CD4-positive, alpha-beta T cell treated with Interleukin-10 for 1 hour (primary cell): ENCODE results near the gene ADH4.
"Not testable (repeated sequence)": the region's sequence is repeated elsewhere in the genome, so short reads cannot be mapped to it uniquely, and the experiment has no call there.

Experiments used
- DNase-seq: peaks from one replicate; pipeline ENCODE4 v3.0.0-alpha.2; 2020

The ADH4 gene

GRCh38 chr4:99144070-99144469, at the start of gene ADH4:
TSS of gene ADH4 (minus strand) at chr4:99144297. CDS start at chr4:99144222, 75 bp downstream.
- DNase-seq, result no peak

- DNase-seq, result no peak
Measured at GRCh38 chr4:99190336-99190735, 46.2 kb upstream of the ADH4 start.

DNA sequence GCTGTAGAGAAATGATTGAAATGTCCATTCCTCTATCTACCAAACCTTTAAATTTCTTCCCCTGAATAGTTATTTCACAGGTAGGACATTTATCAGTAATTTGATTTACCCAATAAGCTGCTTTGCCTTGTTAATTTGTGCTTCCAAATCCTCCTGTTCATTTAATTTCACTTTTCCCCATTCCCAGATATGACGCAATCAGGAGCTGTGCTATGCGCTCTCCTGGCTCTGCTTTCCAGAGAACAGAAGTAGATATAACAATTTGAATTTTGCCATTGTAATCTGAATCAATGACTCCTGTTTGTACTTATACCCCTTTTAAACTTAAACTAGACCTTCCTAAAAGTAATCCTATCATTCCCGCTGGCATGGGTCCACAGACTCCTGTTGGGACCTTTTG, 45.8 kb upstream of the ADH4 start:
- DNase-seq, result not testable (repeated sequence)

DNA sequence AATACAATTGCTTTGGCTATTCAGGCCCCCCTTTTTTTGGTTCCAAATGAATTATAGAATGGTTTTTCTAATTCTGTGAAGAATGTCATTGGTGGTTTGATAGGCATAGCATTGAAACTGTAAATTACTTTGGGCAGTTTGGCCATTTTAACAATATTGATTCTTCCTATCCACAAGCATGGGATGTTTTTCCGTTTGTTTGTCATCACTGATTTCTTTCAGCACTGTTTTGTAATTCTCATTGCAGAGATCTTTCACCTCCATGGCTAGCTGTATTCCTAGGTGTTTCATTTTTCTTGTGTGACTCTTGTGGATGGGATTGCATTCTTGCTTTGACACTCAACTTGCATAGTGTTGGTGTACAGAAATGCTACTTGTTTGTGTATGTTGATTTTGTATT, 41.9 kb upstream of the ADH4 start:
- no peak for DNase-seq

DNA sequence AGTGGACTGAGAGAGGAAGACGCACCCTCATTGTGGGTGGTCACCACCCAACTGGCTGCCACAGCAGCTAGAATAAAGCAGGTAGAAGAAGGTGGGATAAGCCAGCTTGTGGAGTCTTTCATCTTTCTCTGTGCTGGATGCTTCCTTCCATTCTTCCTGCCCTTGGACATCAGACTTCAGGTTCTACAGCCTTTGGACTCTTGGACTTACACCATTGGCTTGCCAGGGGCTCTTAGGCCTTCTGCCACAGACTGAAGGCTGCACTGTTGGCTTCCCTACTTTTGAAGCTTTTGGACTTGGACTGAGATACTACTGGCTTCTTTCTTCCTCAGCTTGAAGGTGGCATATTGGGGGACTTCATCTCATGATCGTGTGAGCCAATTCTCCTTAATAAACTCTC, 41.5 kb upstream of the ADH4 start:
- no peak for DNase-seq

- DNase-seq, result no peak
Measured at GRCh38 chr4:99180382-99181070, 36.4 kb upstream of the ADH4 start.

DNA sequence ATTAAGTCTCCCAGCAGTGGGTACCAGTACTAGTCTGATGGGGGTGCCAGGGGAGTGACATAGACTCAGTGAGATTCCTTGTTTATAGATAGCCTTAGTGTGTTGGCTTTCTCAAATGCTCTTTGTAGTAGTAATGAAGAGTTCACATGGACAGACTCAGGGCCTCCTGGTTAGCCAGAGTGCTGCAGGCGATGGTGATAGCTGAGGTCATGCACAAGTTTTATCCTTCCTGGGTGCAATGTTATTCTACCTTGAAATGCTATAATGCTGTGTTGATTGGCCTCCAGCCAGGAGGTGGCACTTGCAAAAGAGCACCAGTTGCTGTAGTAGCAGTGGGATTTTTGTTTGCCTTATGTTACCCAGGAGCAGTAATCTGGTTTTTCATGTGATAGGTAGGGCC, 35.5 kb upstream of the ADH4 start:
- no peak for DNase-seq

DNA sequence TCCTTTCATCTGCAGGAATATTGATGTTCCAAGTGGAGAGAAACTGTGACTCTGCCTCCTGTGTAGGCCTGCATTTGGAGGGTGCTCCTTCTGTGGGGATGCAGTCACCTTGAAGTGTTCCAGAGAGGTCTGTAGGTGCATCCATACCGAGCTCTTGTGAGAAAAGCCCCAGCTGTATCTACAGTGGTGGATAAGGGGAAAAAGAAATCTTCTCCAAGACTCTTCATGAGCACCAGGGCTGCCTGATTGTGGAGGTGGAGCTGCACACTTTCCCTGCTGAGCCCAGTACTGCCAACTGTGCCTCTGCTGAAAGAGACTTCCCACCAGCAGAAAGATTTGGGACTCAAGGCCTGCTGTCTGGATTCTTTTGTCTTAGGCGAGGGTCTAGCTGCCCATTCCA, 35.1 kb upstream of the ADH4 start:
- DNase-seq, result no peak

- DNase-seq, result no peak
Measured at GRCh38 chr4:99166544-99166943, 22.4 kb upstream of the ADH4 start.

GRCh38 chr4:99165978-99166377, 21.9 kb upstream of the ADH4 start:
- no peak for DNase-seq

GRCh38 chr4:99161373-99162099, 17.4 kb upstream of the ADH4 start:
- no peak for DNase-seq

DNA sequence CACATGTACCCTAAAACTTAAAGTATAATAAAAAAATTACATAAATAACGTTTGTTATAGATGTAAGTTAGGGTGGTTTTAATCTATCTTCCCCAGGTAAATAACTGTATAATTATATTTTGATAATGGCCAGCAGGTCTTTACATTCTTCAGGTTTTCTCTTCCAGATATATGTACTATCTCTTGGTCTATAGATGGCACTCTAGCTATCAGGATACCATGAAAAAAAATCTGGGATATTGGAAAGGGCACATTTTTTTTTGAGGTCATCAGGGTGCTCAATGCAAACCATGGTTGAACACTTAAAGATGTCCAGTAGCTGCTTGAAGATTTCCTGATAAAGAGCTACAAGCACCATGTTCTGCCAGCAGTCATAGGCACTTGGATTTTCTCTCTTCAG, 15.6 kb upstream of the ADH4 start:
- DNase-seq, result no peak

- no peak for DNase-seq
Measured at GRCh38 chr4:99157478-99157935, 13.4 kb upstream of the ADH4 start.

GRCh38 chr4:99156992-99157391, 12.9 kb upstream of the ADH4 start:
- DNase-seq, result no peak

GRCh38 chr4:99154658-99155342, 10.7 kb upstream of the ADH4 start:
- no peak for DNase-seq

DNA sequence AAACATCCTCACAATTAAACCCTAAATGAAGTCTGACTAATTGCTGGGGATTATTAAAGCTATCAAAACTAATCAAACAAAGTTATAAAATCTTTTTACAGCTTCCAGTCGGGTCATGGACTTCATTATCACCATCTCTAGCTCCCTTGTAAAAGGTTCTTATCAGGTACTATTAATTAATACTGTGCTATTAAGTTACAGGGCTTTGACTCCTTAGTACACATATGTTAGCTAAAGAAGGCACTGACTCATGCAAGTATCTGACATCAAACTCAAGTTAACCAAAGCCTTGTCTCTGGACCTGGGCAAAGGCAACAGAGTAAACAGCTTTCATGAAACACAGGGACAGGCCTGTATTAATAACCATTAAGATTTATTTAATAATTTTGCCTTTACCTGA, 7.9 kb upstream of the ADH4 start:
- no peak for DNase-seq

DNA sequence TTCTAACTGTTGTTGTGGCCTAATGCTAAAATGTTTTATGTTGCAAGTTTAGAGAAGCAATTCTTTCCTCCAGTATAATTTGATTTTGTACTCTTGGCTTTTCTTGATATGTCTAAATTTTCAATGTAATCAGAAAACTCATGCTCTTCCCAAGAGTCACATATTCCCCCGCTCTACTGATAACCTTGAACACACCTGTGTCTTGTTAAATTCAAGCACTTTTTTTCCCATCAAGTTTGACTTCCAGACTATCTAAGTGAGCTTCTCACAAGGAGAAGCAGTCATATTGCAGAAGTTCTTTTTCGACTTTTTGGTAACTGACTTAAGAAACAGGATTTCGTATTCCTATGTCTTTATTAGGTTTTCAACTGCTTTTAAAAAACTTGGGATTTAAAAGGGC, 7.4 kb upstream of the ADH4 start:
- no peak for DNase-seq

GRCh38 chr4:99149426-99150019, 5.4 kb upstream of the ADH4 start:
- DNase-seq, result no peak

- DNase-seq, result no peak
Measured at GRCh38 chr4:99148550-99148949, 4.5 kb upstream of the ADH4 start.

- no peak for DNase-seq
Measured at GRCh38 chr4:99144587-99144986, 490 bp upstream of the ADH4 start.

DNA sequence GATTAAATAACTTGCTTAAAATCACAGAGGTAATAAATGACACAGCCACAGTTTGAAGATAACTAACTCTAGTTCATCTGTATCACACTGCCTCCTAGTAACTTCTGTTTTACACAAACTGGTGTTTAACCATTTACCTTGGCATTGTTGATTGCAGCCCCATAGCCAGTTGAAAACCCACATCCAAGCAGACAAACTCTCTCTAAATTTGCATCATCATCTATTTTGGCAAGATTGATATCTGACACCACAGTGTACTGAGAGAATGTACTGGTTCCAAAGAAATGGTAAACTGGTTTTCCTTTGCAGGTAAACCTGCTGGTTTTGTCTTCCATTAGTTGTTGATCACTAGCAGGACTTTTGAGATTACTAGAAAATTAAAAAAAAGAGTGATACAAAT, 7.8 kb downstream of the ADH4 start:
- DNase-seq, result no peak

DNA sequence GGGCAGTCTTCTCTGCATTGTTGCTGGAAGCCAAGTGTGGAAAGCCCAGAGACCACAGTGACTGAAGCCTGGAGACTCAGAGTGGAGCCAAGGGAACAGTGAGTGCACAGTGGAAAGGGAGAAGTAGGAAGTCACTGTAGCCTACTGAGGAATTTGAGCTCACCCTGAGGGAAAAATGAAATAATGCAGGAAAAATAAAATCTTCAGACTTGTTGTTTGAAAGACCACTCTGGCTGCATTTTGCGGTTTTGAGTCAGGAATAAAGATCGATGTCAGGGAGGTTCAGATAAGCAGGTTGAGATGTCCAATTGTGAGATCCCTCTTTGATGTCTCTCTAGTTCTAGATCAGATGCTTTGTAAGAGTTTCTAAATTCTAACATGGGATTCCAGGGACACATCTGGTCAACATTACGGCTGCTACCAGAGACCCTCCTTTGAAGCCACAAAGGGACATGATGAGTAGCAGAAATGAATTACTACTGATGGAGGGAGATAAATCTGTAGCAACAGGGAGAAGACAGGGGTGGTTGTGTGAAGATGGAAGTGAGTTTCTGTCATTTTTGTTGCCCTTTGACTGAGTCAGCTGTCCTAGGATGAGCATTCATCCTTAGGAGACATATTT, 8.4 kb downstream of the ADH4 start:
- DNase-seq, result no peak

GRCh38 chr4:99134586-99134985, 9.5 kb downstream of the ADH4 start:
- no peak for DNase-seq
